ENCODE measurements around the gene SIPA1L2.

DNA sequence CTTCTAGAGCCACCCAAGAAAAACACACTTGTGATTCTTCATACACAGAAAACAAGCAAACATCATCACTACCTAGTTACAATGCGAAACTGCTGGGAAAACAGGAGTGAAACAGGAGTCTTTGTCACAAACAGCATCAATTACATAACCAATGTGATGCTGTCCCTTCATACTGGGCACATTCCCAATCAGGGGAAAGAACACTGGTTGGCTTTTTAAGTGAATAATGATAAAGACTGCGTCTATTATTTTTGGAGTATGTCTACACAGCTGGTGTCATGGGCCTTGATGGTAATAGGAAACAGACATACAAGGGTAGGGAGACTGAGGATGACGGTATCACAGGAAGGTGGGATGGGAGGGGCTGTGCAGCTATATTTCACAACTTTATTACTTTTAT, 43.3 kb downstream of the SIPA1L2 start:
- no peak for TF ChIP-seq EP300 (IDR thresholded peaks at IDR 0.05; ENCODE audit: borderline replicate concordance)
- no peak for TF ChIP-seq RAD21 (IDR thresholded peaks at IDR 0.05; ENCODE audit: low read depth)
- no peak for TF ChIP-seq MAX (IDR thresholded peaks at IDR 0.05)
- no peak for TF ChIP-seq EGR1 (IDR thresholded peaks at IDR 0.05)
